ENCODE measurements around the gene PDE11A.

DNA sequence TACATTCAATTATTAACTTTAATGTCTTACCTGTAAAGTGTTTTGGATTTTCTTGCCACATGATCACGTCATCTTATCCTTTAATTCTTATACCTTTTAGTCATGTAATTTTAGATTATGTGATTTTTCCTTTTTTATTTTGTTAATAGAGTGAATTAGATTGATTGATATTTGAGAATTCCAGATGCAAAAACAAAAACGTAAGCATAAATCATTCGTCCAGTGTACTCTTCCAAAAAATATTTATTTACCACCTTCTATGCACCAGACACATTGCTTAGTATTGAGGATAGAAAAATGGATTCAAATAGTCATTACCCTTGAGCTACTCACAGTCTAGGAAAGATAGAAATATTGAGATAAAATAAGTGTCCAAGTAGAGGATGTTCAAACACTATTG is 249.6 kb downstream of the PDE11A start:
- TF ChIP-seq CSDC2 (CRISPR knock-in tag; IDR thresholded peaks at IDR 0.05) (no peak), ZNF8 (CRISPR knock-in tag; IDR thresholded peaks at IDR 0.05) (no peak)
